ENCODE measurements around the gene ATP6V1E1. TPM values are rescaled to one million over a fixed set of nuclear protein-coding genes. Genes with fewer than 3 reads are reported as not detected.

The ATP6V1E1 gene
- total RNA-seq, 4 donors from 2014 or later = 64.4 to 70.9 (median 66.5) TPM

DNA sequence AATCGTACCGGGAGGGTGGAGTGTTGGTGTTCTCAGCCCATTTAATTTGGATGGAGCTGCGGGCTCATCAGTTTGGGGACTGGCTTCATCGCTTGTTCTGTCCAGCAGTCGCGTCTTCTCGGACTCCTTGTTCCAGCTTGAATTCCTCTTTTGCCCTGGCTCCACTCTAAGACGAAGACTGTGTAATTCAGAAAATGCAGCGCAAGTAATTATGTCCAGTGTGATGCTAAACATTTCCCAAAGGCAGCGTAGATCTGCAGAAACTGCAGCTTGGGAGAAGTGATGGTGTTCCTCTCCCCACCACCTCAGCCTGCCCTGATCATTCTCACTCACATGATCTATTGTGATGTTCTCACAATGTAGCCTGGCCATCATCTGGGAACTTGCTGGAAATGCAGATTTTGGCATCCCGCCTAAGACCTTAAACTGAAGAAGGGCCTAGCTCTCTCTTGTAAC is 64.6 kb downstream of the ATP6V1E1 start:
- H3K9me3 ChIP-seq = no peaks in the 10 kb centered on the region
- no peak for TF ChIP-seq POLR2A (IDR thresholded peaks at IDR 0.05)
- TF ChIP-seq, protein P1, sequence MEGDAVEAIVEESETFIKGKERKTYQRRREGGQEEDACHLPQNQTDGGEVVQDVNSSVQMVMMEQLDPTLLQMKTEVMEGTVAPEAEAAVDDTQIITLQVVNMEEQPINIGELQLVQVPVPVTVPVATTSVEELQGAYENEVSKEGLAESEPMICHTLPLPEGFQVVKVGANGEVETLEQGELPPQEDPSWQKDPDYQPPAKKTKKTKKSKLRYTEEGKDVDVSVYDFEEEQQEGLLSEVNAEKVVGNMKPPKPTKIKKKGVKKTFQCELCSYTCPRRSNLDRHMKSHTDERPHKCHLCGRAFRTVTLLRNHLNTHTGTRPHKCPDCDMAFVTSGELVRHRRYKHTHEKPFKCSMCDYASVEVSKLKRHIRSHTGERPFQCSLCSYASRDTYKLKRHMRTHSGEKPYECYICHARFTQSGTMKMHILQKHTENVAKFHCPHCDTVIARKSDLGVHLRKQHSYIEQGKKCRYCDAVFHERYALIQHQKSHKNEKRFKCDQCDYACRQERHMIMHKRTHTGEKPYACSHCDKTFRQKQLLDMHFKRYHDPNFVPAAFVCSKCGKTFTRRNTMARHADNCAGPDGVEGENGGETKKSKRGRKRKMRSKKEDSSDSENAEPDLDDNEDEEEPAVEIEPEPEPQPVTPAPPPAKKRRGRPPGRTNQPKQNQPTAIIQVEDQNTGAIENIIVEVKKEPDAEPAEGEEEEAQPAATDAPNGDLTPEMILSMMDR (IDR thresholded peaks at IDR 0.05) = no peak
- H3K27ac ChIP-seq = peak overlapping the region; percentile 5 to 78 (median 62)
- no peaks in the 10 kb centered on the region for H3K27me3 ChIP-seq
- DNase-seq = no peak
- no peaks in the 10 kb centered on the region for H3K36me3 ChIP-seq
- H3K4me3 ChIP-seq = peak overlapping the region in 1 of 4 donors; percentile 8
- peaks cover 0 to 7% (median 0%) of the 10 kb centered on the region in 4 donors for H3K4me1 ChIP-seq

DNA sequence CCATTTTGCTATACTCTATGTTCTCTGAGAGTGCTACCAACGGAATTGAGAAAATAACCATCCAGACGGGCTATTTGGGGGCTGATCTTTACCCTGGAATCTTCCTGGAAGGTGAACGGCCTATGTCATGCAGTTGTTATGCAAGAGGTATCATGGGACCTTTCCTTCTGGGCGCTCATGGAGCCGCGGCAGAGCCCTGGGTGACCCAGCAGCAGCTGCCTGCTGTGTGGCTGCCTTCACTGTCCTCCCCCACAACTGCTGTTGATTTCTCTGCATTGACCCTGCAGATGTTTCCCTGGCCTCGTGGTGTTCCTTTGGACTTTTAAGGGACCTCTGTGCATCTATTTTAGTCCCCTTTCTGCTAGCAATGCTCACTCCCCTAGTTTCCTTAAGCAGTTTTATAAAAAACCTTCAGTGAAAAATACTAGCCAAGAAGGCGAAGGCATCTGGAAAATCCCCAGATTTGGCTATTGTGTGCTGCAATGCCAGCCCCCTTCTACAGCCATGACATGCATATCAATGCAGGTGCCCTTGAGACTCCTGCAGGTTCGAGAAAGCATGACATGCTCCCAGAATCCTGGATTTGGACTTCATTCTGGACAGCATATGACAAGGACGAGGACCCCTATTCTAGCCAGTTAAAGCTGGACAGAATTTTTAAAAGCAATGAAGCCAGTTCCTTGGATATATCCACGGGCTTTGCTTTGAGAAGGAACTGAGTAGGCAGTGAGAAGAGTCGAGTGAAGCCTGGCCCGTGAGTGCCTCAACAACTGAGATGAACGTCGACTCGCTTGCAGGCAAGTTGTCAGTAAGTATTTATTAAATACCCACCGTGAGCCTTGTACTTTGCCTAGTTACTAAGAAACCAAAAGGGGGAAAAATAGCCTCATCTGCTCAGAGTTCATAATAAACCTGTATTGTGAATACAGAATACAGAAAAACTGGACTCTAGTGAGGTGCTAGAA is 65.4 kb downstream of the ATP6V1E1 start, which contains the start of gene SLC25A18:
TSS of gene SLC25A18 (plus strand) at position 593 of the 965 bp plus-strand sequence. CDS start 16,447 bp downstream, outside the sequence.
- peak in 1 of 3 donors; percentile 60 for DNase-seq
- H3K9me3 ChIP-seq = no peaks in the 10 kb centered on the region
- H3K4me1 ChIP-seq = peaks cover 0 to 7% (median 0%) of the 10 kb centered on the region in 4 donors
- H3K4me3 ChIP-seq = peak within 1 kb of the TSS in 1 of 4 donors; percentile 8
- TF ChIP-seq, protein P1 (IDR thresholded peaks at IDR 0.05) = no peak
- TF ChIP-seq POLR2A (IDR thresholded peaks at IDR 0.05) = no peak
- H3K27me3 ChIP-seq = no peaks in the 10 kb centered on the region
- peak within 1 kb of the TSS; percentile 5 to 78 (median 62) for H3K27ac ChIP-seq
- H3K36me3 ChIP-seq = no peaks in the 10 kb centered on the region

- H3K27ac ChIP-seq = no peak overlapping the region
- H3K4me1 ChIP-seq = peaks cover 0 to 7% (median 0%) of the 10 kb centered on the region in 4 donors
- H3K9me3 ChIP-seq = no peaks in the 10 kb centered on the region
- no peaks in the 10 kb centered on the region for H3K36me3 ChIP-seq
- no peak for DNase-seq
- H3K27me3 ChIP-seq = no peaks in the 10 kb centered on the region
- H3K4me3 ChIP-seq = no peak overlapping the region
- TF ChIP-seq POLR2A (IDR thresholded peaks at IDR 0.05) = no peak
- TF ChIP-seq, protein P1 (IDR thresholded peaks at IDR 0.05) = no peak
Measured at GRCh38 chr22:17559188-17559587, 69.4 kb downstream of the ATP6V1E1 start.

DNA sequence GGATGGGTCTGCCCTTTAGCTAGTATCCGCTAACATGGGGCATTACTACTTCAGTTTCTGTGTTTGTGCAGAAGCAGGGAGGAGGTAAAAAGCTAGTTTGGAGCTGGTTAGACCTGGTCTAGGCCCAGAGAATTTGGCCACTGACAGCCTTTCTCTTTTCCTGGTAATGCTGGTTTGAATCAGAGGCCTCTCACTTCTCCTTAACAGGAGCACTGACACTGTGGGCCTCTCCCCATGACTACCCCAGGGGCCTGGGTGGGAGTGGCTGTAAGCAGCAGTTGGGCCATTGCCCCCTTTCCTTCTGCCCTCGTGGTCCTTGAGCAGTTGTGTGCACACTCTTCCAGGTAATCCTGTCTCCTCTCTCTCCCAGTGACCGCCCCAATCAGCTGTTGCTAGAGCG is 73.7 kb downstream of the ATP6V1E1 start:
- Histone ChIP-seq H3K4me1 (no peaks in the 10 kb centered on the region), H3K4me3 (no peak overlapping the region), H3K9me3 (no peaks in the 10 kb centered on the region), H3K36me3 (no peaks in the 10 kb centered on the region), H3K27ac (no peak overlapping the region), H3K27me3 (no peaks in the 10 kb centered on the region)
- no peak for DNase-seq
- TF ChIP-seq, protein P1 (IDR thresholded peaks at IDR 0.05) = no peak
- no peak for TF ChIP-seq POLR2A (IDR thresholded peaks at IDR 0.05)

- no peaks in the 10 kb centered on the region for H3K9me3 ChIP-seq
- no peaks in the 10 kb centered on the region for H3K27me3 ChIP-seq
- no peaks in the 10 kb centered on the region for H3K4me1 ChIP-seq
- TF ChIP-seq, protein P1 (IDR thresholded peaks at IDR 0.05) = no peak
- no peak for TF ChIP-seq POLR2A (IDR thresholded peaks at IDR 0.05)
- DNase-seq = peak in 1 of 3 donors; percentile 28
- H3K4me3 ChIP-seq = no peak overlapping the region
- no peaks in the 10 kb centered on the region for H3K36me3 ChIP-seq
- no peak overlapping the region for H3K27ac ChIP-seq
Measured at GRCh38 chr22:17552737-17553136, 75.8 kb downstream of the ATP6V1E1 start.
